B cell (primary cell): ENCODE data around the gene TRIM41.

Experiments
- EZH2 ChIP-seq: IDR thresholded peaks from 2 replicates; pipeline ENCODE4 v1.6.1; 2012; ENCODE audit warnings: borderline replicate concordance, low read depth, mild to moderate bottlenecking, moderate library complexity, low read length; ENCODE audit not compliant: insufficient read depth, poor library complexity, severe bottlenecking
- TF ChIP-seq, protein P1 (sequence below): fragments of 200-600 bp; IDR thresholded peaks from one replicate; pipeline ENCODE4 v1.8.0; 2022; ENCODE audit warnings: antibody characterized with exemption, mild to moderate bottlenecking

DNA sequence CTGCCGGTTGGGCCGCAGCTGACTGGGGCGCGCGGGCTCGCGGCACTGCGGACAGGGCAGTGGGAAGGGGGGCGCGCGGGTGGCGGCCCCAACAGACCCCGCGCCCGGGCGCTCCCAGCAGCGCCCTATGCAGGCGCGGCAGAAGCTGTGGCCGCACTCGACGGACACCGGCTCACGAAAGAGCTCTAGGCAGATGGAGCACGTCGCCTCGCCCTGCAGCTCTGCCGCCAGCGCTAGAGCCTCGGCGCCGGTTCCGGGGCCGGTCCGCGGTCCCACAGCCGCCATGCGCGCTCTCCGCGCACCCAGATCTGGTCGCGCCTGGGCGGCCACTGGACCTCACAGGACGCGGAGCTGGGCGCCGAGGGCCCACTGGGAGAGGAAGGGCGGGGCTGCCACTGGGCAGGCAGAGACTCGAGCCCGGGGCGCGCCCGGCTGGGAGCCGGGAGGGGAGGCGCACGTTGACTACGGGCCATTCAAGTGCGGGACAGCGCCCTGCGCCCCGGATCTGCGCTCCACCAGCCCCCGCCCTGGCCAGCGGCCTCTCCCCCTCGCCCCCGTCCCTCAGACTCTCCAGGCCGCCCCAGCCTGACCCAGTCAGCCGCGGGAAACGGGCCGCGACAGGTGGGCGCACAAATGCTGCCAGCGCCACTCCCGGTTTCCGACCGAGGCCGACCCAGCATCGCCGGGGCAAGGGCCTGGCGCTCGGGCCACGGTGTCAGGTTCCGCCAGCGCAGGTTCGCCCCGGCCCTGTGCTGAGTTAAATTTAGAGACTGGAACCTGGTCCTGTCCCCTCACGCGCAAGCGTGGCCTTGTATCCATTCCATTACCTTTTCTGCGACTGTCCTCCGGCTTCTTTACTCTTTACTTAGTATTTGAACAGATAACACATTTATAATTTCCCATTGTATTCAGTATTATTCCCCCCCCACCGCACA is 18.0 kb upstream of the TRIM41 start, which contains the start of gene TRIM7:
- TF ChIP-seq, protein P1, sequence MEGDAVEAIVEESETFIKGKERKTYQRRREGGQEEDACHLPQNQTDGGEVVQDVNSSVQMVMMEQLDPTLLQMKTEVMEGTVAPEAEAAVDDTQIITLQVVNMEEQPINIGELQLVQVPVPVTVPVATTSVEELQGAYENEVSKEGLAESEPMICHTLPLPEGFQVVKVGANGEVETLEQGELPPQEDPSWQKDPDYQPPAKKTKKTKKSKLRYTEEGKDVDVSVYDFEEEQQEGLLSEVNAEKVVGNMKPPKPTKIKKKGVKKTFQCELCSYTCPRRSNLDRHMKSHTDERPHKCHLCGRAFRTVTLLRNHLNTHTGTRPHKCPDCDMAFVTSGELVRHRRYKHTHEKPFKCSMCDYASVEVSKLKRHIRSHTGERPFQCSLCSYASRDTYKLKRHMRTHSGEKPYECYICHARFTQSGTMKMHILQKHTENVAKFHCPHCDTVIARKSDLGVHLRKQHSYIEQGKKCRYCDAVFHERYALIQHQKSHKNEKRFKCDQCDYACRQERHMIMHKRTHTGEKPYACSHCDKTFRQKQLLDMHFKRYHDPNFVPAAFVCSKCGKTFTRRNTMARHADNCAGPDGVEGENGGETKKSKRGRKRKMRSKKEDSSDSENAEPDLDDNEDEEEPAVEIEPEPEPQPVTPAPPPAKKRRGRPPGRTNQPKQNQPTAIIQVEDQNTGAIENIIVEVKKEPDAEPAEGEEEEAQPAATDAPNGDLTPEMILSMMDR: no peak
- no peak for TF ChIP-seq EZH2
